Lower leg skin (tissue), 3 donors: ENCODE data around the gene HSD17B7.

Source experiments
- POLR2A ChIP-seq, 2 donors: fragments of 450-650 bp; IDR thresholded peaks; one replicate each; pipeline ENCODE4 v1.6.1; 2016 to 2017; ENCODE audit warnings: antibody characterized with exemption in 2 of 2, mild to moderate bottlenecking in 1 of 2, moderate library complexity in 1 of 2
- TF ChIP-seq, protein P1 (sequence below), 3 donors: fragments of 450-650 bp; IDR thresholded peaks; one replicate each; pipeline ENCODE4 v1.5.1; 2016; ENCODE audit warnings: antibody characterized with exemption in 3 of 3, mild to moderate bottlenecking in 3 of 3, moderate library complexity in 2 of 3

DNA sequence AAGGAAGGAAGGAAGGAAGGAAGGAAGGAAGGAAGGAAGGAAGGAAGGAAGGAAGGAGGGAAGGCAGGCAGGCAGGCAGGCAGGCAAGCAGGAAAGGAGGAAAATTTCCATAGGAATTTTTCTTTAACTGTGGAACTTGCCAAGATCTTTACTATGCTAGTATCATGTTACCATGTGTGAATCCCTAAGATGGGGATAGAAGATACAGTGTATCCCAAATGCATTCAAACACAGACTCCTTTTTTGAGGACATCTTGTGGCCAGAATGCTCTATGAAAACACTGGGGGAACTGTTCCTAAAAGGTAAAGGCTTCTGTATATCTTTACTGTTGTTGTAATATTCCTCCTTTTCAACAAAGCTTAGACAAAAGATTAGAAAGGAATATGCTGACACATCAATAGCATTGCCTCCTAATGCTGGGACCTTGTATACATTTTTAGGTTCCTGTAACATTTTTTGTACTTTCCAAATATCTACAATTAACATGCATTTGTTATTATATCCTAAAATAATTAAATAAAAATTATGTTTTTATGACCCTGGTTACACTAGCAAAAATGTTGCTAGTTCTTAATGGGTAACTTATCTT, 49.8 kb downstream of the HSD17B7 start:
- TF ChIP-seq, protein P1, sequence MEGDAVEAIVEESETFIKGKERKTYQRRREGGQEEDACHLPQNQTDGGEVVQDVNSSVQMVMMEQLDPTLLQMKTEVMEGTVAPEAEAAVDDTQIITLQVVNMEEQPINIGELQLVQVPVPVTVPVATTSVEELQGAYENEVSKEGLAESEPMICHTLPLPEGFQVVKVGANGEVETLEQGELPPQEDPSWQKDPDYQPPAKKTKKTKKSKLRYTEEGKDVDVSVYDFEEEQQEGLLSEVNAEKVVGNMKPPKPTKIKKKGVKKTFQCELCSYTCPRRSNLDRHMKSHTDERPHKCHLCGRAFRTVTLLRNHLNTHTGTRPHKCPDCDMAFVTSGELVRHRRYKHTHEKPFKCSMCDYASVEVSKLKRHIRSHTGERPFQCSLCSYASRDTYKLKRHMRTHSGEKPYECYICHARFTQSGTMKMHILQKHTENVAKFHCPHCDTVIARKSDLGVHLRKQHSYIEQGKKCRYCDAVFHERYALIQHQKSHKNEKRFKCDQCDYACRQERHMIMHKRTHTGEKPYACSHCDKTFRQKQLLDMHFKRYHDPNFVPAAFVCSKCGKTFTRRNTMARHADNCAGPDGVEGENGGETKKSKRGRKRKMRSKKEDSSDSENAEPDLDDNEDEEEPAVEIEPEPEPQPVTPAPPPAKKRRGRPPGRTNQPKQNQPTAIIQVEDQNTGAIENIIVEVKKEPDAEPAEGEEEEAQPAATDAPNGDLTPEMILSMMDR (IDR thresholded peaks at IDR 0.05): no peak
- TF ChIP-seq POLR2A (IDR thresholded peaks at IDR 0.05): no peak
